ENCODE data around the gene TNFRSF17.
"Not testable (repeated sequence)": the region's sequence is repeated elsewhere in the genome, so short reads cannot be mapped to it uniquely, and the experiment has no call there.

Gene TNFRSF17

DNA sequence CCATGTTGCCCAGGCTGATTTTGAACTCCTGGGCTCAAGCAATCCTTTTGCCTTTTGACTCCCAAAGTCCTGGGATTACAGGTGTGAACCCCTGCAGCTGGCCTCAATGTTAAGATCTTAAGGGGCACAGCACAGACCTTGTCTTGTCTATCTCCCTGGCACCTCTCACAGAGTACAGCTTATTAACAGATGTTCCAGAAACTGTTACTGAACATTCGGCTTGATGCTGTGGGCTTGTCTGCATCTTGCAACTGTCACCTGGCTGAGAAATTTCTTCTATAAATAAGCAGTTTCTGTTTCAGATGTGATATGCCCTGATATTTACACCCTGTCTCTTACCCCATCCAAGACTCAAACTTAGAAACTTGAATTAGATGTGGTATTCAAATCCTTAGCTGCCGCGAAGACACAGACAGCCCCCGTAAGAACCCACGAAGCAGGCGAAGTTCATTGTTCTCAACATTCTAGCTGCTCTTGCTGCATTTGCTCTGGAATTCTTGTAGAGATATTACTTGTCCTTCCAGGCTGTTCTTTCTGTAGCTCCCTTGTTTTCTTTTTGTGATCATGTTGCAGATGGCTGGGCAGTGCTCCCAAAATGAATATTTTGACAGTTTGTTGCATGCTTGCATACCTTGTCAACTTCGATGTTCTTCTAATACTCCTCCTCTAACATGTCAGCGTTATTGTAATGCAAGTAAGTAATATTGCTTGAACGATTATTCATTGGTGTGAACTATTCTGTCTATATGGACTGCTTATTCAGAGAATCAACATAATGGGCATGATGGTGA lies at the start of gene TNFRSF17:
TSS of gene TNFRSF17 (plus strand) at position 450 of the 791 bp plus-strand sequence. CDS start at position 565, 115 bp downstream.
- no peak for DNase-seq (ENCODE audit: low read depth in 2 of 2)

DNA sequence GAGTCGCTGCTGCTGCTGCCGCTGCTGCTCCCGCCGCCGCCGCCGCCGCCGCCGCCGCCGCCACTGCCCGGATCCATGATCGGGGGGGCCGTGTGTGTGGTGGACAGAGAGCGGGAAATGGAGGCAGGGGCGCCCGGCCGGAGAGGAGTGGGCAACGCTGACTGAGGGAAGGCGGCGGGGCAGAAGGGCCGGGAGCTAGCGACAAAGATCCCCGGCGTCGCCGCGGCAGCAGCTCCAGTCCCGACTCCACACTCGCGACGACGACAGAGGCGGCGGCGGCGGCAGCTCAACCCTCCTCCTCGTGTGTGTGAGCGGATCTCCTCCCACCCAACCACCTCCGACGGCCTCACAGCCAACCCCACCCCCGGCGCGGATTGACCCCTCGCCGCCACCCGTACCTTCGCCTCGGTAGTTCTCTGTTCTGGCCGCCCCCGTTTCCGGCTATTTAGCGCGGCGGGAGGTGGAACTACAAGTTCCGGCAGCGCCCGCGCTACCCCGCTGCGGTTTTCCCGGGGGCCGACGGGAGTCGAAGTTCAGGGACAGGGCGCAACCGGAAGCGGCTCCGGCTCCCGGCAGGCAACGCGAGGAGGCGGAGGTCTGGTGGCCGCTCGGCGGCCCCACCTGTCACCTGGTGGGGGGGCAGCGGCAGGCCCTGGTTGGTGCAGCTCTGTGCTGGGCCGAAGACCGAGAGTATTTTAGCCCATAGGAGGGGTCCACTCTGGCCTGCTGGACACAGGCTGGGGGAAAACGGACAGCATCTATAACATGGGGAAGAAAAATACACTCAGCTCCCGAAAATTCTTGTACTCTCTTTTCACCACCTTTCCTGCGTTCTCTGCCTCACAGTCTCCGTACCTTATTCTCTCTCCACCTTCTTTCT lies 49.1 kb upstream of the TNFRSF17 start, which contains the start of gene GSPT1:
TSS of gene GSPT1 (minus strand) at position 313 of the 880 bp plus-strand sequence. CDS start at position 77, 236 bp downstream.
- DNase-seq (ENCODE audit: low read depth in 2 of 2), result peak; percentile 99 to 100

- DNase-seq (ENCODE audit: low read depth in 2 of 2), result no peak
These were observed 48.3 kb upstream of the TNFRSF17 start for GRCh38 chr16:11916524-11917285.

- DNase-seq (ENCODE audit: low read depth in 2 of 2), result not testable (repeated sequence)
These were observed 41.0 kb upstream of the TNFRSF17 start for GRCh38 chr16:11924046-11924445.

DNA sequence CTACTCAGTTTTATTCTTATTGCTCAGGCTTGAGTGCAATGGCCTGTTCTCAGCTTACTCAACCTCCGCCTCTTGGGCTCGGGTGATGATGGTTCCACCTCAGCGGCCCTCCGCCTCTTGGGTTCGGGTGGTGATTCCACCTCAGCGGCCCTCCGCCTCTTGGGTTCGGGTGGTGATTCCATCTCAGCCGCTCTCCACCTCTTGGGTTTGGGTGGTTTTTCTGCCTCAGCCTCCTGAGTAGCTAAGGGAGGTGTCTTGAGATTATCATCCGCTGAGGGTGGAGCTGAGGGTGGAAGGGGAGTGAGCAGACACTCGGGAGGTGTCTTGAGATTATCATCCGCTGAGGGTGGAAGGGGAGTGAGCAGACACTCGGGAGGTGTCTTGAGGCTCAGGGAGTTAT lies 37.7 kb upstream of the TNFRSF17 start:
- not testable (repeated sequence) for DNase-seq (ENCODE audit: low read depth in 2 of 2)

GRCh38 chr16:11941945-11942344 lies 23.1 kb upstream of the TNFRSF17 start, which contains the start of gene NPIPB2:
NPIPB2 (minus strand) TSS chr16:11942045; CDS start chr16:11942045, 0 bp downstream.
- DNase-seq (ENCODE audit: low read depth in 2 of 2), result not testable (repeated sequence)

- no peak for DNase-seq (ENCODE audit: low read depth in 2 of 2)
These were observed 18.6 kb upstream of the TNFRSF17 start for GRCh38 chr16:11946433-11946832.

DNA sequence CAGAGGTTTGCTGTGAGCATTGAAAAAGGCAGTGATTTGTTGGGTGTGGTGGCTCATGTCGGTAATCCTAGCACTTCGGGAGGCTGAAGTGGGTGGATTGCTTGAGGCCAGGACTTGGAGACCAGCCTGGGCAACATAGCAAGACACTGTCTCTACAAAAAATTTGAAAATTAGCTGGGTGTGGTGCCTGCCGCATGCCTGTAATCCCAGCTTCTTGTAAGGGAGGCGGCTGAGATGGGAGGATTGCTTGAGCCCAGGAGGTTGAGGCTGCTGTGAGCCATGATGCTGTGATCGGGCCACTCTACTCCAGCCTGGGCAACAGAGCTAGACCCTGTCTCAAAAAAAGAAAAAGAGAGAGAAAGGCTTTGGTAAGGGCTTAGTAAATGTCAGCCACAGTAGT lies 16.2 kb upstream of the TNFRSF17 start:
- no peak for DNase-seq (ENCODE audit: low read depth in 2 of 2)

DNA sequence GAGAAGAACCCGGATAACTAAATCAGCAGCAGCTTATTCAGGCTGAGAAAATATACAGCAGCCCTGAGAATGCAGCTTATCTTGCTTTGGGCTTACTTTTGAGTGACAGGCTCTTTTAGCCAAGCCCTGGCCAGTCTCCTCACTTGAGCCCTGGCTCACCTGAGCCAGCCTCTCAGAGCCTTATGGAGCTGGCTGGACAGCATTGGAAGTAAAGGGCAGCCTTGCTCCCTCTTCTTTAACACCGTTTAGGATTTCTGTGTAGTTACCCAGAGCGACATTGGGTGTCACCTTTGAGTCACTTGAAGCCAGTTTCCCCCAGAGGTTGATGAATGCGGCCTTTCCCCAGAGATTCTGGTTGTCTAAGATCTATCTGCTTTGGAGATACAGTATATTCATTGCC lies 15.5 kb upstream of the TNFRSF17 start:
- no peak for DNase-seq (ENCODE audit: low read depth in 2 of 2)

GRCh38 chr16:11950388-11950787 lies 14.6 kb upstream of the TNFRSF17 start:
- DNase-seq (ENCODE audit: low read depth in 2 of 2), result no peak

DNA sequence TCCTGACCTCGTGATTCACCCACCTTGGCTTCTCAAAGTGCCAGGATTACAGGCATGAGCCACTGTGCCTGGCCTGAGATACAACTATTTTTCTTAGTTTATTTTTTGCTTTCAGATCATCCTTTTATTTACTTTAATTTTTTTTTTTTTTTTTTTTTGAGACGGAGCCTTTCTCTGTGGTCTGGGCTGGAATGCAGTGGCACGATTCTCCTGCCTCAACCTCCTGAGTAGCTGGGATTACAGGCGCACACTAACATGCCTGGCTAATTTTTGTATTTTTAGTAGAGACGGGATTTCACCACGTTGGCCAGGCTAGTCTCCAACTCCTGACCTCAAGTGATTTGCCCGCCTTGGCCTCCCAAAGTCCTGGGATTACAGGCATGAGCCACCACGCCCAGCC lies 11.4 kb upstream of the TNFRSF17 start:
- DNase-seq (ENCODE audit: low read depth in 2 of 2), result not testable (repeated sequence)

GRCh38 chr16:11955713-11956123 lies 9.3 kb upstream of the TNFRSF17 start:
- DNase-seq (ENCODE audit: low read depth in 2 of 2), result no peak

GRCh38 chr16:11956558-11956957 lies 8.5 kb upstream of the TNFRSF17 start:
- no peak for DNase-seq (ENCODE audit: low read depth in 2 of 2)

DNA sequence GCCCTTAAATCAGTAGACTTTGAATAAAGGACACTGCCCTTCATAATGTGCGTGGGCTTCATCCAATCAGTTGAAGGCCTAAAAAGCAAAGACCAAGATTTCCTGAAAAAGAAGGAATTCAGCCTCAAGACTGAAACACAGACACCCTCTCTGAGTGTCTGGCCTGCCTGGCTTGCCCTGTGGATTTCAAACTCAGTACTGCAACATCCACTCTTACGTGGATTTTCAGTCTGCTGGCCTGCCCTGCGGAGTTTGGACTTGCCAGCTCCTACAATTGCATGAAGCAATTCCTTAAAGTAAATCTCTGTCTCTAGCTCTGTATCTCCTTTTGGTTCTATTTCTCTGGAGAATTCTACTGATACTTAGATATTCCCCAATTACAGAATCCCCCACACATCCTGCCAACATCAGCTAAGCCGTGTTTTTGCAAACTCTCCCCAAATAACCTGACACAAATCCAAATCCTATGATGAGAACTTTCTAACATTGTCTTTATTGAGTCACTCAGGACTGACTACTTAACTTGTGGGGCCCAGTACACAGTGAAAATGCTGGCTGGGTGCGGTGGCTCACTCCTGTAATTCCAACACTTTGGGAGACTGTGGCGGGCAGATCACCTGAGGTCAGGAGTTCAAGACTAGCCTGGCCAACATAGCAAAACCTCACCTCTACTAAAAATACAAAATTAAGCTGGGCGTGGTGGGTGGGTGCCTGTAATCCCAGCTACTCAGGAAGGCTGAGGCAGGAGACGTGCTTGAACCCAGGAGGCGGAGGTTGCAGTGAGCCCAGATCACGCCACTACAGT lies 7.2 kb upstream of the TNFRSF17 start:
- no peak for DNase-seq (ENCODE audit: low read depth in 2 of 2)

DNA sequence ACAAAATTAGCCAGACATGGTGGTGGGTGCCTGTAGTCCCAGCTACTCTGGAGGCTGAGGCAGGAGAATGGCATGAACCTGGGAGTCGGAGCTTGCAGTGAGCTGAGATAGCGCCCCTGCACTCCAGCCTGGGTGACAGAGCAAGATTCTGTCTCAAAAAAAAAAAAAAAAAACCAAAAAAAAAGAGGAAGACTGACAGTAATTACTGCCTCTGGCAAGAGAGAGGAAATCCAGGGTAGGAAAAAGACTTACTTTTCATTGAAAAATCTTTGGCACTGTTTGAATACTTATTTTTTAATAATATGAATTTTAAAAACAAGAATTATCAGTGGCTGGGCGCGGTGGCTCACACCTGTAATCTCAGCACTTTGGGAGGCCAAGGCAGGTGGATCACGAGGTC lies 2.6 kb upstream of the TNFRSF17 start:
- DNase-seq (ENCODE audit: low read depth in 2 of 2), result not testable (repeated sequence)

GRCh38 chr16:11962978-11963377 lies 2.0 kb upstream of the TNFRSF17 start:
- DNase-seq (ENCODE audit: low read depth in 2 of 2), result not testable (repeated sequence)

GRCh38 chr16:11963706-11964105 lies 1.3 kb upstream of the TNFRSF17 start:
- DNase-seq (ENCODE audit: low read depth in 2 of 2), result no peak

- DNase-seq (ENCODE audit: low read depth in 2 of 2), result no peak
These were observed 1.2 kb downstream of the TNFRSF17 start for GRCh38 chr16:11966173-11966572.

DNA sequence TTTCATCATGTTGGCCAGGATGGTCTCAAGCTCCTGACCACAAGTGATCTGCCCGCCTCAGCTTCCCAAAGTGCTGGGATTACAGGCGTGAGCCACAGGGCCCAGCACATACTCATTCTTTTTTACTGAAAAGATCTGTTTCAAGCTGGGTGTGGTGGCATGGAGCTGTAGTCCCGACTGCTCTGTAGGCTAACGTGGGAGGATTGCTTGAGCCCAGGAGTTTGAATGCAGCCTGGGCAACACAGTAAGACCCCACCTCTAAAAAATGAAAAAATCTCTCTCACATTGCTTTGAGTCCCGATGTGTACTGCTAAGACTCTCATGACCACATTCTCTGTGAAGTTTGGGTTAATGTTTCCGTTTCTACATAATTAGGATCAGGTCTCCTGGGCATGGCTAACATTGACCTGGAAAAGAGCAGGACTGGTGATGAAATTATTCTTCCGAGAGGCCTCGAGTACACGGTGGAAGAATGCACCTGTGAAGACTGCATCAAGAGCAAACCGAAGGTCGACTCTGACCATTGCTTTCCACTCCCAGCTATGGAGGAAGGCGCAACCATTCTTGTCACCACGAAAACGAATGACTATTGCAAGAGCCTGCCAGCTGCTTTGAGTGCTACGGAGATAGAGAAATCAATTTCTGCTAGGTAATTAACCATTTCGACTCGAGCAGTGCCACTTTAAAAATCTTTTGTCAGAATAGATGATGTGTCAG lies 2.3 kb downstream of the TNFRSF17 start:
- no peak for DNase-seq (ENCODE audit: low read depth in 2 of 2)

DNA sequence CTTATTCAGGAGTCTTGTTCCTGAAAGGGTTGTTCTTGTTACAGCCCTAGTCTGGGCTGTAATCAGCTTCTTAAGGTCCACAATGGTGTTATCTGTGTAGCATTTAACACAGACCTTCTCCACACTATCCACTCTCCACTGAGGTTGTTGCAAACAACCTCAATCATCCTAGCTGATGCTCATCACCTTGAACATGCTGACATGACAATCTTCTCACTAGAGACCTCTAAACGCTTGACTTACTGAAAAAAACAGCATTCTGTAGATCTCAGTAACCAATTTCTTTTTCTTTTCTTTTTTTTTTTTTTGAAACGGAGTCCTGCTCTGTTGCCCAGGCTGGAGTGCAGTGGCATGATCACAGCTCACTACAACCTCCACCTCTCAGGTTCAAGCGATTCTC lies 3.6 kb downstream of the TNFRSF17 start:
- no peak for DNase-seq (ENCODE audit: low read depth in 2 of 2)

All from stimulated activated CD8-positive, alpha-beta memory T cell treated with anti-CD3 and anti-CD28 coated beads, Interleukin-15, amount 100 ng/mL, for 48 hours (primary cell).